HG03025 (cell line): ENCODE results near the gene MEAF6.
"Not testable (repeated sequence)": the region's sequence is repeated elsewhere in the genome, so short reads cannot be mapped to it uniquely, and the experiment has no call there.

Experiments
- ATAC-seq: cut with Tn5 transposase; IDR thresholded peaks from one replicate; pipeline ENCODE4 v1.9.1; 2021; ENCODE audit warnings: mild to moderate bottlenecking, moderate library complexity; ENCODE audit not compliant: unreplicated experiment, low FRiP score

The MEAF6 gene

GRCh38 chr1:37514350-37515184, at the start of gene MEAF6:
Gene MEAF6 (minus strand): TSS chr1:37514766. CDS start chr1:37514746, 20 bp downstream.
- peak; percentile 68 for ATAC-seq

GRCh38 chr1:37562984-37563383, 48.4 kb upstream of the MEAF6 start:
- no peak for ATAC-seq

GRCh38 chr1:37561133-37562132, 46.9 kb upstream of the MEAF6 start:
- no peak for ATAC-seq

- no peak for ATAC-seq
Measured at GRCh38 chr1:37560401-37561132, 46.0 kb upstream of the MEAF6 start.

GRCh38 chr1:37559957-37560379, 45.4 kb upstream of the MEAF6 start:
- not testable (repeated sequence) for ATAC-seq

GRCh38 chr1:37559080-37559479, 44.5 kb upstream of the MEAF6 start:
- ATAC-seq: no peak

GRCh38 chr1:37558411-37558810, 43.8 kb upstream of the MEAF6 start:
- no peak for ATAC-seq

- no peak for ATAC-seq
Measured at GRCh38 chr1:37557402-37557801, 42.8 kb upstream of the MEAF6 start.

GRCh38 chr1:37556712-37557196, 42.2 kb upstream of the MEAF6 start, which contains the start of gene DNALI1:
Gene DNALI1 (plus strand): TSS chr1:37556940. CDS start chr1:37556995, 55 bp downstream.
- ATAC-seq: no peak

- peak; percentile 62 for ATAC-seq
Measured at GRCh38 chr1:37553927-37554808, 39.6 kb upstream of the MEAF6 start, which contains the start of gene SNIP1. Gene SNIP1 (minus strand): TSS chr1:37554293. CDS start chr1:37554229, 64 bp downstream.

GRCh38 chr1:37553598-37553926, 39.0 kb upstream of the MEAF6 start:
- peak; percentile 30 for ATAC-seq

GRCh38 chr1:37549341-37549740, 34.8 kb upstream of the MEAF6 start:
- no peak for ATAC-seq

GRCh38 chr1:37545019-37545418, 30.5 kb upstream of the MEAF6 start:
- no peak for ATAC-seq

GRCh38 chr1:37544530-37544929, 30.0 kb upstream of the MEAF6 start:
- ATAC-seq: no peak

GRCh38 chr1:37540036-37540785, 25.6 kb upstream of the MEAF6 start:
- no peak for ATAC-seq

- not testable (repeated sequence) for ATAC-seq
Measured at GRCh38 chr1:37539154-37539553, 24.6 kb upstream of the MEAF6 start.

GRCh38 chr1:37537378-37537777, 22.8 kb upstream of the MEAF6 start:
- no peak for ATAC-seq

GRCh38 chr1:37533317-37534093, 18.9 kb upstream of the MEAF6 start:
- ATAC-seq: no peak
